HG03196 (cell line): ENCODE results near the gene ATXN7L2.

ENCODE experiments used
- ATAC-seq: cut with Tn5 transposase; IDR thresholded peaks from one replicate; pipeline ENCODE4 v1.9.1; 2021; ENCODE audit not compliant: unreplicated experiment

Gene ATXN7L2

DNA sequence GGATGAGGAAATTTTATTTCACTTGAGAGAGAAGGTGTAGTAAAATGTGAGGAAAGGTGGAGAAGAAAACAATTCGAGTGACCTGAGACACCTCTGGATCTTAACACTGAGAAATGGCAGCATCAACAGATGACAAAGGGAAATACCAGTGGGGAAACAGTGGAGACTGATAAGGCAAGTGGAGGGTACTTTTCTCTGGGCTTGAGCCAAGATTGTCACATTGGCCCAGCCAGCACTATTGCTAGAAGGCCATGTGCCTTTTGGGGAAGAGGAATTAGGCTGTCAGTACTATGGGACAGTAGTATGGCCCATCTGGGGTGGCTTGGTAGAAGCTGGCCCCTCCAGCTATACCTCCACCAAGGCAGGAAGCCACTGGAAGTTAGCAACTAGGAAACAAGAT, 9.0 kb upstream of the ATXN7L2 start:
- no peak for ATAC-seq

DNA sequence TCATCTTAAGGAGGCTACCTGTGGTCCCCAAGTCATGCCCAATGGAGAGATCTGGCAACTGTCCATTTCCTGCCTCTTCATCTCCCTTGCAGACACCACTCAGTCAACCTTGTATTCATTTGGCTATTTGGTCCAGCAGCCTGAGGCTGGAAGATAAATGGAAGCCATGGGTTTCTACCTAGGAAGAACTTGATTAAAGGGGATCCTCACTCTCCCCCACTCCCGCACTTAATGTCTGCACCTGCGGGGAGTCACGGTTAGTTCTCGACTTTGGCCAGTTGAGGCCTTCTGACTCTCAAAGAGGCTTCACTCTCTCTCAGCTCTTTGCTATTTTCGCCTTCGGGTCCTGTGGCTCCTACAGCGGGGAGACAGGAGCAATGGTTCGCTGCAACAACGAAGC, 8.4 kb upstream of the ATXN7L2 start:
- ATAC-seq, result no peak

DNA sequence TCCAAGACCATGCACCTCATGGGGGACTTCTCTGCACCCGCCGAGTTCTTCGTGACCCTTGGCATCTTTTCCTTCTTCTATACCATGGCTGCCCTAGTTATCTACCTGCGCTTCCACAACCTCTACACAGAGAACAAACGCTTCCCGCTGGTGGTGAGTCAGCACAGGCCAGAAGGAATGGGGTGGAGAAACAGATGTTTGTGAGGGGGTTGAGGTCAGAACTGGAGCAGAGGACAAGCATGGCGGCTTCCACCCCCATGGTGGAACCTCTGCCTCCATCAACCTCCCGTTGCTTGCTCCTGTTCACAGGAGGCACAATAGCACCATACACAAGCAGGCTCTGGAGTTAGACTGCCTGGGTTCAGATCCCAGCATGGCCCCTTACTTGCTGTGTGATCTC, 6.9 kb upstream of the ATXN7L2 start:
- no peak for ATAC-seq

DNA sequence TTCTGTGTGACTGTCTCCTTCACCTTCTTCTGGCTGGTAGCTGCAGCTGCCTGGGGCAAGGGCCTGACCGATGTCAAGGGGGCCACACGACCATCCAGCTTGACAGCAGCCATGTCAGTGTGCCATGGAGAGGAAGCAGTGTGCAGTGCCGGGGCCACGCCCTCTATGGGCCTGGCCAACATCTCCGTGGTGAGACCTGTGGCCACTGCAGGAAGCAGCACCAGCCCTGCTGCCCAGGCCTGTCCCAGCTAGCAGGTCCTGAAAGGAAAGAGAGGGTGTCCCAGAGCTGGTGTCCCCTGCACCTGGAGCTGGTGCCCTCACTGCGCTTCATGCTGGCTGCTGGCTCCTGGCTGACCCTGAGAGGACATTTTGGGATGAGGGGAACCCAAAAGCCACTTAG, 5.9 kb upstream of the ATXN7L2 start:
- no peak for ATAC-seq

DNA sequence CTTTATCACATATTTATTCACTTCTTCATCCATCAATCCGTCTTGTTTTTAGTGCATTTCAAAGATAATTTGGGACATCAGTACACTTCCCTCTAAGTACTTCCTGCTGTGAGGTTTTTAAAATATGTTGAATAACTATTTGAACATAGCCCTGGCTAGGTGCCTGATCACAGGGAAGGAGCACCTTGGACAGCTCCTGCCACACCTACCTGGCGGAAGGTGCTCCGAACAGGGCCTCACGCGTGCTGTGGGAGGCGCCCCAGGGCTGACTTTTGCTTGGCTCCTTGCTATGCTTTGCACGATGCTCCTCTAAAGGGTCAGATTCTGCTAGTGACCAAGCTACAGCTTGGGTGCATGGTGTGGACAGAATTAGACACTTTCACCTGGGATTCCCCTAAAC, 4.9 kb upstream of the ATXN7L2 start:
- no peak for ATAC-seq

DNA sequence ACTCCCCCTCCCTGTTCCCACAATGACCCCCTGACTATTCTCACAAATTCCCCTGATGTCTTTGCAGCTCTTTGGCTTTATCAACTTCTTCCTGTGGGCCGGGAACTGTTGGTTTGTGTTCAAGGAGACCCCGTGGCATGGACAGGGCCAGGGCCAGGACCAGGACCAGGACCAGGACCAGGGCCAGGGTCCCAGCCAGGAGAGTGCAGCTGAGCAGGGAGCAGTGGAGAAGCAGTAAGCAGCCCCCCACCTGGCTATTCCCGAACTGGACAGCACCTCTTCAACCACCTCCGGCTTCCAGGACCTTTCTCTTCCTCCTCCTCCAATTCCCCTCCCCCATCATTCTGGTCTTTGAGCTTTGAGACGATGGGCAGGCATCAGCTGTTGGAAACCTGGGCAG, 4.4 kb upstream of the ATXN7L2 start:
- ATAC-seq, result no peak

DNA sequence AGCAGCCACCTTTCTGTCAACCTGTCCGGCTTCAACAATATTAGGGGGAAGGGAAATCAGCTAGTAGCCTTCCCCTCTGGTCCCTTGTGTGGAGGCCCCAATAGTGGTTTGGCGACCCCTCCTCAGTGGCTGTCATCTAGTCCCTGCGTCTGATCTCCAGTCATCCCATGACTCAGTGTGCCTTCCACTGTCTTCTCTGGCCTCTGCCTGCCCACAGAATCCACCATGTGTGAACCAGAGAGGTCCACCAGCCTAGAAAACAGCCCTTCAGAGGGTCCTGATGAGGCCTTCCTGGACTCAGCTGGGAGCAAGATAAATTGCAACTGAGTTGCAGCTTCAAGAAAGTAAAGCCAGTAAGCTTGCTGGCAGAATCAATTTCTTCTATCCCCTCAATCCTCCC, 3.8 kb upstream of the ATXN7L2 start:
- ATAC-seq, result no peak

DNA sequence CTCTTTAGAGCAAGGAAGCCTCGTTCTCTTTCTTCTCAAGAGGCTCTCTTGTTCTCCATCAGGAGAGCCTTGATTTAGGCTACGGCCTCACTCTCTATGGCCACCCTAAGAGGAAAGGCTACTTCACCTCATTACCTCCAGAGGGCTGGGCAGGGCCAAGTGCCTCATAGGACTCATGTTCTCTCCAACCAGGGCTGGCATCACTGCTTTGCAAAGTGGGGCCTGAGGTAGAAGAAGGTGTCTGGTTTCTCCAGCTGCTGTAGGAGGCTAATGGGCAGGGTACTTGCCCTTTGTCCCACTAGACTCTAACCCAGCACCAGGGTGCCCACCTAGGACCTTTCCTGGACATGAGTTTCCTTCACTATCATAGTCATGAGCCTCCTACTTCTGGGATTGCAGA, 2.1 kb upstream of the ATXN7L2 start:
- ATAC-seq, result no peak

DNA sequence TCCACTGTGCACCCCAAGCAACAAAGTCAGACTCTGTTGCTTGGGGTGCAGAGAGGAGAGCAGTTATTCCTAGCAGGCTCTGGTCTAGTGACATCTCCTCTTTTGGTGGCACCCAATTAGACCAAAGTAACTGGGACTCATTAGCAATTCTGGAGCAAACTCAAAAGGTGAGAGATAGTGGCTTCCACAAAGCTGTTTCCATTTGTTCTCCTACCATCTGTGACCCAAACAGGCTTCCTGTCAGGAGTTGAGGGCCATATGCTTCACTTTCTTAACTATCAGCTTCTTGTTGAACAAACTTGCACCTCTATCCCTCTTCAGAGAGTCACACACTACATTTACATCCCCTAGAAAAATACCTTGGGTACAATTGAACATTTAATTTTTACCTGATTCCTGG, 1.5 kb upstream of the ATXN7L2 start:
- no peak for ATAC-seq

DNA sequence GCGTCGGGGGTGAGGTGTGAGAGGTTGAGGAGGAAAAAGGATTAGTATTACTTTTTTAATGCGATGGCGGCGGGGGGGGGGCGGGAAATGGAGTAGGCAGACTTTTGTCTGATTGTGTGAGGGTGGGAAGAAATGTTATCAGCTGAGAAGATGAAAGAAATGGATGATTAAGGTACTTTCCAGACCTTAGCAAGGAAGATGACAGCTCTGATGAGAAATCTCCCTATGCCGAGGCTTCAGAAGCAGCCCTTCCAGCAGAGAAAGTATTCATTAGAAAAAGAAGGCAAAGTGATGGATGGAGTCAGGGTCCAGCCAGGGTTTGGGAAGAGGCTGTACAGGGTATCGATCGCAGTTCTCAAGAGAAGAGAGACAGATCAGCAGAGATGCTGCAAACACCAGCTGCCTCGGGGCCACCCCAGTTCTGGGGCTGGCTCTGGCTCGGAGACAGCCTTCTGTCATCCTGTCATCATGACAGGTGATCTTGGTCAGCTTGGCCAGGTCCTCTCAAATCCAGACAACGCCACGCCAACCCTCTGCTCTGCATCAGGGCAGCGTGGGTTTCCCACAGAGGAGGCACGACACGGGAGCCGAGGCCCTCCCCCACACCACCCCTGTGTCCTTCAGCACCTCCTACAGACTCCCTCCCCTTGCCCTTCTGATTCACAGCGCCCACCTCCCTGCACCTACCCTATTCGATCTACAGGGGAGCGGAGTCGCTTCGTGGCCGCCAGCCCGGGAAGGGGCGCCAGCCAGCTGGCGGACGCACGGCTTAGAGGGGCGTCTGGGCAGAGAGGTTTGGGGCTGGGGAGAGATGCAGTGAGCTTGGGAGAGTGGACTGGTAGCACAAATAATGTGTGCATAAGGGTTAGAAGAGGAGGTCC, 674 bp upstream of the ATXN7L2 start:
- ATAC-seq, result peak; percentile 9

DNA sequence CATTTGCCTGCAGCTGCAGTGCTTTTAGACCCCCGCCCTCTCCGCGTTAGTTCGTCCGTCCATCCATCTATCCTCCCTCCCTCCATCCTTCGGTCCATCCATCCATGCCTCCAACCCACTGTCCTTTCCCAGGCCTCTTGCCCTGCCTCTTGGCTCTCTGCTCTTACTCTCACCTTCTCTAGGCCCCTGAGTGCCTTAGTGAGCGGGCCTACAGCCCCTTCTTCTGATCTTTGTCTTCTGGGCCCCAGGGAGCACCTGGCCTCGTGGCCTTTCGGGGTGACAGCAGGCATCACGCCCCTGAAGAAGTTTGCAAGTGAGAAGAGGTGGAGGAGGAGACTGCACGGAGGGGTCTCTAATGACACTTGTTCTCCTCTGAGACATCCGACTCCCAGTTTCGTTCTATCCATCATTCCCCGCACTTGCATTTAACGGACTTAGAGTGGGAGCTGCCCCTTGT, 842 bp downstream of the ATXN7L2 start:
- ATAC-seq, result no peak

DNA sequence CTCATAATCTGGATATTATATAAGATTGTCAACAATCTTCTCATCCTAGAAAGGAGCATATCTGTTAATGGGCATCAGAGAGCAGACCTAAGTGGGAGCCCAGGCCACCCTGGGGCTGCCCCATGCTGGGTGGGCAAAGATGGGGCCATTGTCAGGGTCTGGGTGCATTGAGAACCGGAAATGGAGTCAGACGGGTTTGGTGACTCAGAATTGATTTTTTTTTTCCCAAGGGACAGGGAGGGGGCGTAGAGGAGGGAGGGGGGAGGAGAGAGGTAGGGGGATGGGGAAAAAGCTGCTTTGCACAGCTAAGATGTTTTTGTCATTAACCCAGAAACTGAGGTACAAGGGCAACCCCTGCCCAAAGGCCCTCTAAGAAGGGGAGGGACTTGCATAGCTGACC, 1.3 kb downstream of the ATXN7L2 start:
- ATAC-seq, result no peak

DNA sequence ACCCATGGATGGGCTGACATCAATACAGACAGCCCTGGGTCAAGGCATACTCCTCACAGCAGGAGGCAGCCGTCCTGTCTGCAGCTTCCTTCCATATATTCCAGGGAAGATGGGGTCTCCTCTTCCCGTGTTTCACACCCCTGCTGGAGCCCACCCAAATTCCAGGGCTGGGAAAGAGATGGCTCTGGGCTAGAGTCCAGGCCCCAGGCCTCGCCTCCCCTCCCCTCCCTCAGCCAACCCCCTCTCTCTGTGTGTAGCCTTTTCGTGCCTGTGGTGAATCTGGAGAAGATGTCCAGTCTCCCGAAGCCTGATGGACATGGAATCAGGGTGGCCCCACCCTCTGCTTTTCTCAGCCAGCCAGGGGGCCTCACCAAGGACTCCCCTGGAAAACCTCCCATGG, 3.6 kb downstream of the ATXN7L2 start:
- no peak for ATAC-seq

DNA sequence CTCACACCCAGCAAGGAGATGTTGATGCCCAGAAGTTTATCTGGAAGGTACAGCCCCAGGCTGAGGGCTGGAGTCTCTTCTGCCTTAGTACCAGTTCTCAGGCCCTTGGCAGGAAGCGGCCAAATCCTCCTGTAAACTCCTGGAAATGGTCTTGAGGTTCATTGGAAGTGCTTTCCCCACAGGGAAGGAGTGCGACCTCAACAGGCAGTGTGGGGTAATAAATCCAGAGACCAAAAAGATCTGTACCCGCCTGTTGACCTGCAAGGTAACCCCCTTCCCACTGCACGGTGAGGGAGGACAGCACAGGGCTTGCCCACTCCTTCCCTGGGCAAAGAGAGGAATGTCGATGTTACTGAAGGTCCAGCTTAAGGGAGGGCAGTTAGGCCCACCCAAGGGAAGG, 4.5 kb downstream of the ATXN7L2 start:
- ATAC-seq, result no peak

DNA sequence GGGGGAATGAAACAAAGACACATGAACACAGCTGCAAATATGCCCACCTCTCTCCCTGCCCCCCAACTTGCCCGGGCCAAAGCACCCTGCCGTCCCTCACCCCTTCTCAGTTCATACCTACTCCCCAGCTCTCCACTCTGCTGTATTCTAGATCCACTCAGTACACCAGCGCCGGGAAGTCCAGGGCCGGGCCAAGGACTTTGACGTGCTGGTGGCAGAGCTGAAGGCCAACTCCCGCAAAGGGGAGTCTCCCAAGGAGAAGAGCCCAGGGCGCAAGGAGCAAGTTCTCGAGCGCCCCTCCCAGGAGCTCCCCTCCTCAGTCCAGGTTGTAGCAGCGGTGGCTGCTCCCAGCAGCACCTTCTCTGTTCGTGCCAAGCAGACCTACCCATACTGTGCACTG, 5.0 kb downstream of the ATXN7L2 start:
- no peak for ATAC-seq

DNA sequence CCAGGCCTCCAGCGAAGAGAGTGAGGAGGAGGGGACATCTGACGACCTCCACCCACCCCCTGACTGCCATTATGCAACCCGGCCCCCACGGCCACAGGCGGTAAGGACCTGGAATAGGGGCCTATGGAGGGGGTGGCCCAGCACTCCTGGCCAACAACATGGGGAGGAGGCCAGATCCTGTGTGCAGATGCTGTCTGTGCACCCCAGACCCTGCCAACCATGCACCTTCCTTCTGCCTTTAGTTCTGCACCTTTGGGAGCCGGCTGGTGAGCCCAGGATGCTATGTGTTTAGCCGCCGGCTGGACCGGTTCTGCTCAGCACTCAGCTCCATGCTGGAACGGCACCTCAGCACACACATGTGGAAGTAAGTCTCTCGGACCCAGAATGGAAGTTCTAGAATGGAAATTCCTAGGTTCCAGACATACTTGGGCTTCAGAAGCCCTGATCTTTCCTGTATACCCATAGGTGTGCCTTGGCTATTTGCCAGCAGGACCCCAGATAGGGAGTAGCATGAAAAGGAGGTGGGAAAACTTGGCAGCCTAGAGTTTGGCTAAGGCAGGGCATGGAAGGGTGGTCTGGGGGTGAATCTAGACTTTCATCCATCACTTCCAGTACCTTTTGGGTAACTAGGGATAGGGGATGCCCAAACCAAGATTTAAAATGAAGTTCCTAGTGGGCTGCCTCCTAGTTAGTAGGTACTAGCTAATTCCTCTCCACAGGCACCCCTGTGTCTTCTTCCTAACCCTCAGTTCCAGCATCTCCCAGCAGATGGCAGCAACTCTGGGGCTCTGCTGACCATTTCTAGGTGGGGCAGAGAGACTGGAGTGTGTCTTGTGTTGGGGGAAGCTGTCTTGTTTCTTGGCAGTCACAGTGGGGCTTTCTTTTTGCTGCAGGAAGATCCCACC, 6.6 kb downstream of the ATXN7L2 start:
- ATAC-seq, result no peak

DNA sequence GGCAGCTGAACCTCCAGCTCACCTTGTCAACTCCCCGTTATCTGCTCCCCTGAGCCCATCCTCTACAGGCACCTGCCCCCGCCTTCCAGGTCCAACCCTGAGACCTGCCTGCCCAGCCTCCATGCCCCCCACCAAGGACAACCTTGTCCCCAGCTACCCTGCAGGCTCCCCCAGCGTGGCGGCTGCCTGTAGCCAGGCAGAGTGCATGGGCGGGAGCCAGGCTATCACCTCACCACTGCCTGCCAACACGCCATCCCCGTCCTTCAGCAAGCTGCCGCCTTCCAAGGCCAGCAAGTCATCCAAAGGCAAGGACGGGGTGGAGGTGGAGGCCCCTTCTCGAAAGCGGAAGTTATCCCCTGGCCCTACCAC, 7.2 kb downstream of the ATXN7L2 start:
- ATAC-seq, result no peak

DNA sequence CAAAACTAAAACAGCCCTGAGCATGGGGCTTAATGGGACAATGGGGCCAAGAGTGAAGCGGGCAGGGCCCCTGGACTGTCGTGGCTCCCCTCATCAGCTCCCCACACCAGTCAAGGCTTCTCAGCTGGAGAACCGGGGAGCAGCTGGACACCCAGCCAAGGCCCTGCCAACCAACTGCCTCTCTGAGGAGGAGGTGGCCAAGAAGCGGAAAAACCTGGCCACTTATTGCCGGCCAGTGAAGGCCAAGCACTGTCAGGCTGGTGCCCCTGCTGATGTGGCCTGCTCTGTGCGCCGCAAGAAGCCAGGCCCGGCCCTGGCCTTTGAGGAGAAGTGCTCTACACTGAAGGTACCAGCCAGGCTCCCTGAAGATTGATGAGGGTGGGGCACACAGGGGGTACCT, 7.7 kb downstream of the ATXN7L2 start:
- ATAC-seq, result no peak

DNA sequence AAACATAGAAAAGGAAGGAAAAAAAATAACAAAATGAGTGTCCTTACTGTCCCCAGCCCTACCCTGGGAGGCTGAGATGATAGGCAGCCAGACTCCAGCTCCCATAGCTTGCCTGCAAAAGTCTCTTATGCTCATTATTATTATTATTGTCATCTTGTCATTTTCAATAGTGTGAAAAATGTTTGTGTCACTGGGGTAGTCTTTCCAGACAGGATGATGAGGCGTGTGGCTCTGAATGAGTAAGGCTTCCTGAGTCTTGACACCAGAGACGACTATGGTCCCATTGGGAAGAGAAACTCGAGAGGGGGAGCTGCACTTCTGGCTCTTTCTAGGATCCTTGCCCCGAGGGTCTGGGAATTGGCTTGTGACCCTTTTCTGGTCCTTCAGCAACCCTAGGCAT, 9.1 kb downstream of the ATXN7L2 start:
- no peak for ATAC-seq

DNA sequence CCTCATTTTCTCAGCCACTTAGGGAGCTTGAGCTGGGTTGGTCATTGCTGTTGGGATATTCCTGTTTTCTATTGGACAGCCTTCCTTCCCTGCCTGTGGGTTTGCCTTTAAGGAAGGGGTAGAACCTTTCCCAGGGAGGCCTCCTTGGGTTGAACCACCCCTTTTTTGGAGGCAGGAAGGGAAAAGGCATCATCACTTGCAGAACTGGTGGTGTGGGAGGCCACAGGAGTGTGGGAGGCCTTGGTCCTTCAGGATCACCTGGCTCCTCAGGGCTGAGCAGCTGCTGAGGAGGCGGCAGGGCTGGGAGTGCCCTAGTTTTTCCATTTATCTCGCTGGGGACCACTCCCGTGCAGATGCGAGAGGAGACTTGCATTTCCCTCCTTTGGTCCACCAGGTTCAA, 9.5 kb downstream of the ATXN7L2 start:
- ATAC-seq, result no peak

DNA sequence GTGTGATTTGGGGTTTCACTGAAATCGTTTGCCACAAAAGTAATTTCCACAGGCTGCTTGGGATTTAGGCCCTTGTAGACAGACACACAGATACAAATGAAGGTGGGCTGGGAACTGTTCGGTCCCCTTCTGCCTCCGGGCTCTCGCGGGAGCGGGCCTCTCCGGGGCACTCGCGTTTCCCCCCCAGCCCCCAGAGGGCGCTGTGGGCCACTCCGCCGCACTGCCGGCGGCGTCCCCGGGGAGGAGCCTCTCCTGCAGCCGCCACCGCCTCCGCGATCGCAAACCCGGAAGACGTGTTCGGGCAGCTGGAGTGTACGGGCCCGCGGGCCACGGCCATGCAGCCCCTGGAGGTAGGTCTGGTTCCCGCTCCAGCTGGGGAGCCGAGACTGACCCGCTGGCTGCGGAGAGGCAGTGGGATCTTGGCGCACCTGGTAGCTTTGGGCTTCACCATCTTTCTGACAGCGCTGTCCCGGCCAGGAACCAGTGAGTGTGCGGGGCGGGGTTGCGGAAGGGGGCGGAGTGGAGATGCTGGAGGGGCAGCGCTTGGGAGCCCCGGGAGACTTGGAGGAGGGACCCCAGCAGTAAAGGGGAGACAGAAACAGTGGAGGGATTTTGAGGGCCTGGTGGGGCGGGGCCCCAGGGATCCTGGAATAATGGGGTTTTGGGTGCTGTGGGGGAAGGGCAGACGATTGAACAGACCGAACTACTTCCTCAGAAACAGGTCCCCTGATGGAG, 10.3 kb downstream of the ATXN7L2 start, which contains the start of gene CYB561D1:
CYB561D1 (plus strand) TSS at position 290 of the 735 bp plus-strand sequence; CDS start at position 336, 46 bp downstream.
- peak; percentile 80 for ATAC-seq
